DMS 273 (cell line): Measurements from ENCODE around the gene FMO3.

Experiments
- DNase-seq: peaks from one replicate; lab custom pipeline; 2025; ENCODE audit not compliant: unreplicated experiment; lab: John Stamatoyannopoulos, UW

FMO3 gene

GRCh38 chr1:171090604-171091003 lies at the start of gene FMO3:
TSS of gene FMO3 (plus strand) at chr1:171090905. CDS start at chr1:171092659, 1,754 bp downstream.
- no peak for DNase-seq

GRCh38 chr1:171048014-171048413 lies 42.7 kb upstream of the FMO3 start:
- DNase-seq, result no peak

- DNase-seq, result no peak
Observed at GRCh38 chr1:171052977-171053376, 37.7 kb upstream of the FMO3 start.

GRCh38 chr1:171055966-171056643 lies 34.6 kb upstream of the FMO3 start:
- DNase-seq, result no peak

GRCh38 chr1:171061425-171062143 lies 29.1 kb upstream of the FMO3 start:
- DNase-seq, result no peak

- DNase-seq, result no peak
Observed at GRCh38 chr1:171062902-171063301, 27.8 kb upstream of the FMO3 start.

GRCh38 chr1:171075041-171075440 lies 15.7 kb upstream of the FMO3 start:
- DNase-seq, result no peak

- peak; percentile 53 for DNase-seq
Observed at GRCh38 chr1:171081314-171081753, 9.4 kb upstream of the FMO3 start.

GRCh38 chr1:171081763-171082201 lies 8.9 kb upstream of the FMO3 start:
- no peak for DNase-seq

- DNase-seq, result no peak
Observed at GRCh38 chr1:171082606-171083005, 8.1 kb upstream of the FMO3 start.

- DNase-seq, result no peak
Observed at GRCh38 chr1:171083222-171083621, 7.5 kb upstream of the FMO3 start.

- DNase-seq, result no peak
Observed at GRCh38 chr1:171084091-171084490, 6.6 kb upstream of the FMO3 start.

GRCh38 chr1:171084870-171085269 lies 5.8 kb upstream of the FMO3 start:
- no peak for DNase-seq

- no peak for DNase-seq
Observed at GRCh38 chr1:171087896-171088295, 2.8 kb upstream of the FMO3 start.

- DNase-seq, result no peak
Observed at GRCh38 chr1:171103862-171104261, 13.2 kb downstream of the FMO3 start.

- no peak for DNase-seq
Observed at GRCh38 chr1:171107262-171107940, 16.7 kb downstream of the FMO3 start.

GRCh38 chr1:171107969-171108368 lies 17.3 kb downstream of the FMO3 start:
- DNase-seq, result no peak

GRCh38 chr1:171109966-171110365 lies 19.3 kb downstream of the FMO3 start:
- DNase-seq, result no peak

- DNase-seq, result no peak
Observed at GRCh38 chr1:171110621-171111326, 20.1 kb downstream of the FMO3 start.

GRCh38 chr1:171112119-171112518 lies 21.4 kb downstream of the FMO3 start:
- DNase-seq, result no peak

- no peak for DNase-seq
Observed at GRCh38 chr1:171113382-171113781, 22.7 kb downstream of the FMO3 start.
